NCI-H2196 treated with DMSO at 0.1 percent for 48 hours (cell line): ENCODE measurements around the gene SYTL5.

Experiments used
- DNase-seq: peaks from one replicate; lab custom pipeline; 2025; ENCODE audit not compliant: unreplicated experiment; lab: John Stamatoyannopoulos, UW

SYTL5 gene

DNA sequence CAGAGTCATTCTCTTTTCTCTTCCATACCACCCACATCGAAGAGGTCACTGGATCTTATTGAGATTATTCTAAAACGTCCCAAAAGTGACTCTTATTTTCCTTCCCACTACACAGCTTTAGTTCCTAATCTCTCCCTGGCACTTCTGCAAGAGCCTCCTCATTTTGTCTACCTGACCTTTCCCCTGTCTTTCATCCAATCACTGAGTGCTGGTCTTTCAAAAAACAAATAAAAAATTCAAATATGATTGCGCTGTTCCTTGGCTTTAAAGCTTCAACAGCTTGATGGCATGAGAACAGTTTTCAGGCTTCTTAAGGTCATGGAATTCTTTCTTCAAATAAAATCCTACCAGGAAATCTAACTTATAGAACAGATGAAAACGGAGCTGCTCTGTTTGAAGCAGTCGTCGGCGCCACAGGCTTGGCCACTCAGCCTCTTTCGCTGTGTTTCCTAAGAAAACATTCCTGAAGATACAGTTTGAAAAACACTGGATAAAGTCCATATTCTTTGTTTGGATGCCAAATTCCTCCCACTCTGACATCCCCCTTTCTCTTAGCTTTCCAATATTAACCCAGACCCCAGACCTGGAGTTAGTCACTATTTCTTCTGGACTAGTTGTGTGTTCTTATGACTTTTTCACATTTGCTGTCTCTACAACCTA is 12.5 kb downstream of the SYTL5 start:
- DNase-seq: no peak

DNA sequence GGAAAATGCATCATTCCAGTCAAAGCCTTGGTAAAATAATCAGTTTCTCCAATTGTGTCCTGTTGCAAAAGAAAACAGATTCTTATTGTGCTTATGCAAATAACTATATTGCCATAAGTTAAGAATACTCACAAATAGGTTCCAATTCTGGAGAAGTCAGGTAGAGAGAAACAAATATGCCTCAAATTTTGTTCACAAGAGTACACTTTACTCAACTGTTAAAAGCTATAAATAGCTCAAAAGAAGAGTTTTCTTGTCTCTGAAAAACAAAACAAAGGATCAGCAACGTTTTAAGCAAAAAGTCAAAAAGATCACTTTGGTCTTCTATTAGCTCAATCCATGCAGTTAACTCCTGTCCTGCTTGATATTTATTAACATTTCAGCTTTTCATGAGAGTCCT is 21.9 kb downstream of the SYTL5 start:
- DNase-seq: no peak

- DNase-seq: no peak
Observed at GRCh38 chrX:38036466-38036865, 30.1 kb downstream of the SYTL5 start.

DNA sequence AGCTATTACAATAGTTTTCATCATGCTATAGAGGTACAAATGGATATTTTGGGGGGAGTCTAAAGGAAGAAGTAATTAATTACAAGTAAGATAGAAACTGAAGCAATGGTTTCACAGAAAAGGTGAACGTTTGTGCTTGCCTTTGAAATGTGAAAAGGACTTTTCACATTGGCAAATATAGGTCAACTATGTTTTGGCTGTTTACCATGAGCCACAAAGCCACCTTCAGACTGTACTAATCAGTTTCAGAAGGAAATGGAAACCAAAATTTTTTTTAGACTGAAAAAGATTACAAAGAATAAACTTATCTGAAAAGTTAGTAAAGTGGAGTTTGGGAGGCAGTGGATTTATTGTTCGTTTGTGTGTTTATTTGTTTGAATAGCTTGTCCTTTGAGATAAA is 32.1 kb downstream of the SYTL5 start:
- DNase-seq: no peak

- no peak for DNase-seq
Observed at GRCh38 chrX:38041237-38041636, 34.9 kb downstream of the SYTL5 start.

DNA sequence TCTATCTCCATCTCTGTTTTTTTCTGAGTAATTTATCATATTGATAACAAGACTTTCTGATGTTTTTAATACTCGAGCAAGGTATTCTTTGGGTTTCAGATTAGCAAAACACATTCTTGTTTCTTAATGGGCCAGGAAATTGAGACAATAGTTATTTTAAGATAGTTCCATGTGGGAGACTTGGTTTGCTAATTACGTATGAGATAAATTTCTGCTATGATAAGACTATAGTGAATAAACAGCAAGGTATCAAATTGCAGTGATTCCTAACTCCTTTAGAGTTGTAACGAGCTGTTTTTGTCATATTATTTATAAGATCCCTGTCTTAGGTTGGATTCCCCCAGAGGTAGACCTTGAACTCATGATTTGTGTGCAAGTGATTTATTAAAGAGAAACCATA is 38.3 kb downstream of the SYTL5 start:
- no peak for DNase-seq

GRCh38 chrX:38045538-38046096 is 39.3 kb downstream of the SYTL5 start:
- no peak for DNase-seq

DNA sequence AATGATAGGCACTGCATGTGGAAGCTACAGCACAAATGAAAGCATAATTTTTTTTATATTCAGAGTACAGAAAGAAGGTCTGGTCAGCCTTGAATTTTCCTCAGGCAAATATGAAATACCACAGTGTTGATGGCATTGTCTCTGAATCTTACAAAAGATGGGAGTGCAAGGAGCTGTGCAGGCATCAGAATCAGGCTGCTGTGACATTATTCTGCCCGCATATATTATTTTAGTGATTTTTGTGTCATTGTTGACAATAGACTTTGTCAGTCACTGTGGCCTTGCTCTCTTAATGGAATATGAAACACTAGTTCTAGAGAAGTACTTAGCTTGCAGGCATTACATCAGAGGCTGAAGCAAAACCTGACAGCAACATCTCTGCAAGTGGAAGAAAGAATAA is 42.5 kb downstream of the SYTL5 start:
- no peak for DNase-seq

DNA sequence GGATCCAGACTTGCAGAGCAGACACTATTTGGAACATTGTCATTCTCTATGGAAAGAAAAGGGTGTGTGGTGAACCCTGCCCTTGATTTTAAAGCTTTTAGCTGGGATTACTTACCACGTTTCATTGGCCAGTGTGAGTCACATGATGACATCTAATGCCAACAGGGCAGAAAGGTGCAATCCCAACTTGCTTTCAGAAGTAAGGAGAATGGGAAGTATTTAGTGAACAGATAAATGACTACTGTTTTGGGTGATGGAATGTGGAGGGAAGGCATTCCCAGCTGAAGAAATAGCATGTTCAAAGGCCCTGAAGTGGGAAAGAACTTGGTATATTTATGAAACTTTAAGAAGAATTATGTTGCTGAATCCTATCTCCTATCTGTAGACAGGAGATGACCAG is 44.5 kb downstream of the SYTL5 start:
- DNase-seq: no peak

DNA sequence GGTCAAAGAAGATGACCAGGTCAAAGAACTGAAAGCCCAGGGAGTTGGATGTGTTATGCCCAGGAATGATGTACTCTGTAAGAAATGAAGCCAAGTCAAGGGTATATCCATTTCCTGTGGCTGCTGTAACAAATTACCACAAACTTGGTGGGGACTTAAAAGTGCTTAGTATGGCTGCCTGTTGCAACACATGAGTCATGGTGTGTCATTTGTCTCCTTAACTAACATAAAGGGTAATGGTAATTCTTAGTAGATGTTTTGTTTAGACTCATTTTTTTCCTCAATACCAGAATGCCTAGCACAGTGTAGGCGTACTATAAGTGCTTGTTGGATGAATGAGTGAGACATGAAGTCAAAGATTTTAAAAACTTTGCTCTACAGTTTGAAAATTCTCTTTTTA is 45.7 kb downstream of the SYTL5 start:
- no peak for DNase-seq

- no peak for DNase-seq
Observed at GRCh38 chrX:38055170-38055847, 49.0 kb downstream of the SYTL5 start.

GRCh38 chrX:38060331-38060878 is 54.1 kb downstream of the SYTL5 start:
- DNase-seq: no peak

DNA sequence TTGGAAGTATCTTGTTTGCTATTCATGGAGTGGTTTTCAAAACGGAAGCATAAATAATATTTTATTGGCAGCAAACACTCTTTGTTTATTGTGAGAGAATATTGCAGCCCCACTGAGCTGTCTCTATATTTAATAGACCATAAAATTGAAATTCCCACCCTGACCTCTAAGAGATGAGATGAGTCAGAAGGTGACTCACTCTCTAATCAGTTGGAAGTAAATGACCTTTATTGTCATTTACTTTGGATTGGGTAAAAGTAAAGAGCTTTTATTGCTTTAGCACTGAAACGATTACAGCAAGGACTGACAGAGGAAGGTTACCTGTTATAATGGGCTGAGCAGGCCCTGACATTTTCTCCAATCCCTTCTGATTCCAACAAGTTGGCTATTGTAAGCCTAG is 55.0 kb downstream of the SYTL5 start:
- DNase-seq: no peak

DNA sequence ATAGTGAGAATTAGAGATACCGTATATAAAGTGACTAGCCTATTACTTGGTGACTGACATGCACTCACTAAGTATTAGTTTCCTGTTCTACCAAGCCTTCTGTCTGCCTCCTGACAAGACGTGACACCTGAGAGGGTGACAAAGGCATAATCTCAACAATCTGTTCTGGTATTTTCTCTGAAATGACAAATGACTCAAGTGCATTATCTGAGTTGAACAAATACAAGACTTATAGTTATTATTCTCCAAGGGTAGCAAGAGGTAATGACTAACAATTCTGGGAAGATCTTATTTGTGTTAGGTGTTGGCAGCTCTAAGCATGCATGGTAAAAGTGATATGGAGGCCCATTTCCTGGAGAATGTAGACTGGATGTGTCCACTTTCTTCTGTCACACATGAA is 60.6 kb downstream of the SYTL5 start:
- no peak for DNase-seq

- DNase-seq: no peak
Observed at GRCh38 chrX:38069273-38069672, 62.9 kb downstream of the SYTL5 start.

GRCh38 chrX:38069991-38070390 is 63.6 kb downstream of the SYTL5 start:
- no peak for DNase-seq

DNA sequence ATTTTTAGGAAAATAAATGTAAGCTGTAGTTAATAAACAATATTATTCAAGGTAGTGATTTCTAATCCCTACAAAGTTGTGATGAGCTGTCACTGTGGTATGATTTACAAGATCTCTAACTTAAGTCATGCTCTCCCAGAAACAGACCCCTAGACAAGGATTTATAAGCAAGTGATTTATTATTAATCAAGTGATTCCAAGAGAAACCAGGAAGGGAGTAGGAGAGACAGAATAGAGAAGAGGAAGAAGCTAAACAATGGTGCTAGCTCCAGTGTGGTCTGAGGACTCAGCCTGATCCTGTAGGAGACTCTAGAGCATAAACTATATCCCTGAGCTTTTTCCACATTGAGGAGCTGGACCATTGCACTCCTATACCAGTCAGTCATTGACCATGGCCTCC is 73.1 kb downstream of the SYTL5 start:
- no peak for DNase-seq

- DNase-seq: no peak
Observed at GRCh38 chrX:38080808-38081207, 74.5 kb downstream of the SYTL5 start.

DNA sequence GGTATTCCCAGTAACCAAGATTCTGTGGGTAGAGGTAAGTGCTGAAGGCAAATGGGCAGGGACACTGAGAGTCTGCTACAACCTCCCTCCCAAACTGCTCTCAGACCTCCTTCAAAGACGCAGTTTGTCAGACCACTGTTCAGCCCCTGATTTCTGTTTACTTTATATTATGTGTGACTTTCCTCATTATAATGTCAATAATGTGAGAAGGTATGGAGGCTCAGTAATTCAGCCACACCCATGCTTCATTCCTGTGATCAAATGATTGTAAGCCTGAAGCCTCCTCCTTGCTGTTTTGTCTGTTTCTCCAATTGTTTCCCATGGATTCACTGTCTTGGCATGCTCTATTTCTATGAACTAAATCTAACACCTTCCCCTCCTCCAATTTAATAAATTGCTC is 75.6 kb downstream of the SYTL5 start:
- no peak for DNase-seq

GRCh38 chrX:38082309-38082708 is 76.0 kb downstream of the SYTL5 start:
- DNase-seq: no peak

DNA sequence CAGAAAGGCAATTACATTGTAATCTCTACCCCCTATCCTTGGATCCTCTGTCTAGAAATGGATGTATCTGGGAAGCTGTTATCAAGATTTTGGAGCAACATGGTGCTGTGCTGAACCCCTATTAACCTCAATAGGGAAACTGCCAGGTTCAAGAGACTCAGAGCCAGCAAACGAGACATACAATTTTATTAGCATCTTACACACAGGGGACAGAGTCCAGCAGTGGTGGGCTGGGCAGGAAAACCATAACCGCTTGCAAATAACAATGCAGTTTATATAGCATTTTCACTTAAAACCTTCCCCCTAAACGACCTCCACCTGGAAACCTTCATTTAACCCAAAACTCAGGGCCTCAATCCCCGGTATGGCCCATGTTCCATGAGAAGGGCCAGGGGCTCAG is 79.5 kb downstream of the SYTL5 start:
- DNase-seq: no peak

DNA sequence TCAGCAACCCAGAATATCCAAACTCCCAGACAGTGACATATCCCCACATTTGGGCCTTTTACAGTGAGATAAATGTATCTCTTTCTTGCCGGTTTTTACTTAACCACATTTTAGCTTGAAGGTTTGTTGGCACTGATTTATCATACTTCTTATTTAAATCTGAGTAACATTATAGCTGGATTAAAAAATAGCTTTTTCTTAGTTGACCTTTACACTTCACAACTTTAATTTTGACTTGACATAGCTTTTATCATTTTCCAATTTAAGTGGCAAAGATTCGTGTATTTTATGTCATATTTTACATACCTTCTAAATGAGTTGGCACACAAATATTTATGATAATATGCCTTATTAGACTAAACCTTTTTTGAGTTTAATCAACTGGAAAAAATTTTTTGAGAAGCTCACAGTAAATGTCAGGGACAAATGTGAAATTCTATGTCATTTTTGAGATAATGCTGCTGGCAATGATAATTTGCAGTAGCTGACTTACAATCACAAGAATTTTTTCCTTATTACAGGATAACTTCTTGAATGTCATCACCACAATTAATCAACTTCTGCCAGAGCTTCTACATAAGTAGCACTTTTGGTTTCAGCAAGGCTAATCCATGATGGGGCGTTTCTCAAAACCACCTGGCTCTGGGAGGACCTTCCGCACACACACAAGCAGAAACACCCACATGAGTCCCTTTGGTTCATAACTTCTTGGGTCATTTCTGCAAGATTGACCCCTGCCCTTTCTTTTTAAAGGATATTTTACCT is 80.3 kb downstream of the SYTL5 start:
- DNase-seq: no peak
